HS-5 (cell line): Measurements from ENCODE around the gene KPNA2.
"Not testable (repeated sequence)": the region's sequence is repeated elsewhere in the genome, so short reads cannot be mapped to it uniquely, and the experiment has no call there.

Experiments
- DNase-seq: peaks from one replicate; pipeline ENCODE4 v3.0.0-alpha.2; 2012; ENCODE audit warnings: low read depth

KPNA2 gene

GRCh38 chr17:68020409-68020756 lies 15.2 kb upstream of the KPNA2 start:
- no peak for DNase-seq

- not testable (repeated sequence) for DNase-seq
These were observed 14.7 kb upstream of the KPNA2 start for GRCh38 chr17:68020791-68021190.

DNA sequence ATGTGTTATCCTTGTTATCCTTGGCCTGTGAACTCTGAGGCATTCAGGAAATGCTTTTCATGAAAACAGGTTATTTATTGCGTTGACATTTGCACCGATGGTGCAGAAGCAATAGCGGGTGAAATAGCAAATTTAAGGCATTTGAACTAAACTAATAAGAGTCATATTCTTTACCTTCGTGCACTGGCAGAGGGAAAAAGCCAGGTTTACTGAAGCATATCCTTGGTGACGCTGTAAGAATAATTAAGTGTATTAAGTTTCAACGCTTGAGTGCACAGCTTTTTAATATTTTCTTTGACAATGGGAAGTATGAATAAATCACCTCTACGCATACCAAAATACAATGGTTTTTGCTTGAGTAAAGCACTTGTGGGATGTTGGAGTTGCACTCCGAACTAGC lies 13.6 kb upstream of the KPNA2 start:
- DNase-seq: no peak

- not testable (repeated sequence) for DNase-seq
These were observed 13.0 kb upstream of the KPNA2 start for GRCh38 chr17:68022547-68022946.

GRCh38 chr17:68029512-68030215 lies 5.9 kb upstream of the KPNA2 start:
- DNase-seq: no peak

DNA sequence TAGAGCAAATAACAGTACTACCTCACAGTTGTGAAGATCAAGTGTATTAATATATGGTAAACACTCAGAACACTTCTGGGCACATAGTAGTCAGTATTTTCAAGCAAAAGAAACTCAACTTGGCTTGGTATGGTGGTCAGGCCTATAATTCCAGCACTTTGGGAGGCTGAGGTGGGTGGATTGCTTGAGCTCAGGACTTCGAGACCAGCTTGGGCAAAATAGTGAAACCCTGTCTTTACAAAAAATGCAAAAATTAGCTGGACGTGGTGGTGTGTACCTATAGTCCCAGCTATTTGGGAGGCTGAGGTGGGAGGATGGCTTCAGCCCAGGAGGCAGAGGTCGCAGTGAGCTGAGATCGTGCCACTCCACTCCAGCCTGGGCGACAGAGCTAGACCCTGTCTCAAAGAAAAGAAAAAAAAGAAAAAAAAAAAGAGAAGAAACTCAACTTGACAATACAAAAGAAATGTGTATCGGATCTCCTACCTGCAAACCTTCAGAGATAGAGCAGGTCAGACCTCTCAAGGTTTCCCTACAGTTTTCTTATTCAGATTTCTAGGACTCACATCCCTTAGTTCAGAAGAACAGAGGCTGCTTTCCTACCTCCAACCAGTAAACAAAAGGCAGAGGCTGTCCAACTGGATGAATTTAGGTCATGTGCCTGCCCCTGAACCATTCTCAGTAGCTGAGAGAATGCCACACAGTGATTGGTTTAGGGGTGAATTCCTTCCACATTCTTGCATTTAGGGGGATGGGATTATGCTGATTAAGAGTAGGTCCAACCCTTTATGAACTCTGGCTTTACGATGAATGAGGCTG lies 1.7 kb upstream of the KPNA2 start:
- DNase-seq: no peak

- no peak for DNase-seq
These were observed 1.1 kb upstream of the KPNA2 start for GRCh38 chr17:68034452-68034776.

DNA sequence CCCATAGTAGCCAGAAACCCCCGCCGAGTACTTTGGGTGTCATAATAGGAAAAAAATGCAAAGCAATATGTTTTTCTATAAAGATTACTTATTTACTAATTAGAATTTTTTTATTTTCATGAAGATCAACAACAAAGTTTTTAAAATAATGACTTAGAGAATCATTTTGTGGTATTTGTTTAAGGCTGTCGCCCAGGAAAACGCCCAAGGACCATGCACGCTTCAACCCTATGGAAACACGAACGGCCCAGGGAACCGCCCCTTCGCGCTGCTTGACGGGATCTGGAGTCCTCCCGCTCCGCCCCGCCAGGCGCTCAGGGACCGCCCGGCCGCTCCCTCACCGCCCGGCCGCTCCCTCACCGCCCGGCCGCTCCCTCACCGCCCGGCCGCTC lies 408 bp upstream of the KPNA2 start:
- no peak for DNase-seq

GRCh38 chr17:68036304-68037147 lies 991 bp downstream of the KPNA2 start:
- no peak for DNase-seq

DNA sequence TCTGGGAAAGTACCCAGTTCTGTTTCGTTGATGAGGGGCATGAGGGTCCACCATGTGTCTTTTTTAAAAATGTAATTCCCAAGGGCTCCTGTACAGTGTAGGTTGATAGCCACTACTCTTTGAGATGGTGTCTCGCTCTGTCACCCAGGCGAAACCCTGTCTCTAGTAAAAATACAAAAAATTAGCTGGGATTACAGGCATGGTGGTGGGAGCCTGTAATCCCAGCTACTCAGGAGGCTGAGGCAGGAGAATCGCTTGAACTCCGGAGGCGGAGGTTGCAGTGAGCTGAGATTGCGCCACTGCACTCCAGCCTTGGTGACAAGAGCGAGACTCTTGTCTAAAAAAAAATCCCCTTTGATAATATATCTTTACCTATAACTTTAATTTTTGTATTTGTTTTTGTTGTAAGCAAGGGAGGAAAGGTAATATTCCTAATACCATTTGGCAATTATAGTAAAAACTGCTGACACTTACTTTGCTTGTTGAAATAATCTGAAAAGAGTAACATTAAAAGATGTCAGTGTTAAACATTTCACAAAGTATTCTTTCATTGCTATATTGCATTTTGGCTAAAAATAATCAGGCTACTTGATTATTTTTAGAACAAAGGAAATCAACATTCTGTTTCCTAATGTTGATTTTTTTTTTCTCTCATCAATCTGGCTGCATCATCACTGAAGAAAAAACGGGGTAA lies 11.8 kb downstream of the KPNA2 start:
- DNase-seq: no peak

DNA sequence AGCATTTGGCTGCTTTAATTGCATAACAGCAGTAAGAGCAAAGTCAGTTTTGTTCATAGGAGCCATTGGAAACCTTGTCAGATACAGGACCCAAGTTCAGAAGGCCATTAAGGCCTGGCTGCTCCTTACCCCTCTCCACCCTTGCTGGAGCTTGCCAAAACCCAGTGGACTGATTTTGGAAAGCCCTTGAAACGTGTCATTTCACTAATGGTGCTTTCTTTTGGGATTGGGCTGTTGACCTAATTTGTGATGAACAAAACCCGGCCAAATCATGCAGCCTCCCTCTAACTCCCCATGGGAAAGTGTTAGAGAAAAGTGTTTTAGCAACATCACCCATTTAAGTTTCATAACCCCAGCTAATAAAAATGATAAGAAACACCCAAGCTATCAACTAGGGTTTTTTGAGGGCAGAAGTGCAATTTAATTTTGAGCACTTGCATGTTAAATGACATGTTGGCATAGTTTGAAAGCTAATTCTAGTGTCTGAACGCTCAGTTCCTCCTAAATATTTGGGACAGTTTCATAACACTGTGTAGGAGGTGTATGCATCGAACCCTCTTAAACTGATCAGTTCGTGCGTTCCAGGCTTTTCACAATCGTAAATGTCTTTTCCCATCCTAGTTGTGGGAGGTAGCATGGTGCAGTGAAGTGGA lies 12.5 kb downstream of the KPNA2 start:
- DNase-seq: not testable (repeated sequence)

DNA sequence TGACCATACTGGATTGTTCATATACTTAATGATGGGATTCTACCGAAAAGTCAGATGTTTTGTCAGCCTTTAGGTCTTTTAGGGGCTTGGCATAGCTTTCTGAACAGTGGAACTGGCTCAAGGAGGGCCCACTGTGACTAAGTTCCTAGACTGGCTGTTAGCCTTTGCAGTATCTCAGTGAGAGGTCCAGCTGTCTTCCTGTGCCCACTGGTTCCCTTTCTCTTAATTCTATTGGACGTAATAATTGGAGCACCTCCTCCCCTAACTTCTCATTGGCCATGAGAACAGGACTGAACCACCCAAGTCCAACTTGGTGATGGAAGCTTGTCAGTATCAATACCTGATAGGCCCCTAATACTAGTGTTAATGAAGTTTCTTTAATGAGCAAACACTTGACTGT lies 13.5 kb downstream of the KPNA2 start:
- no peak for DNase-seq

DNA sequence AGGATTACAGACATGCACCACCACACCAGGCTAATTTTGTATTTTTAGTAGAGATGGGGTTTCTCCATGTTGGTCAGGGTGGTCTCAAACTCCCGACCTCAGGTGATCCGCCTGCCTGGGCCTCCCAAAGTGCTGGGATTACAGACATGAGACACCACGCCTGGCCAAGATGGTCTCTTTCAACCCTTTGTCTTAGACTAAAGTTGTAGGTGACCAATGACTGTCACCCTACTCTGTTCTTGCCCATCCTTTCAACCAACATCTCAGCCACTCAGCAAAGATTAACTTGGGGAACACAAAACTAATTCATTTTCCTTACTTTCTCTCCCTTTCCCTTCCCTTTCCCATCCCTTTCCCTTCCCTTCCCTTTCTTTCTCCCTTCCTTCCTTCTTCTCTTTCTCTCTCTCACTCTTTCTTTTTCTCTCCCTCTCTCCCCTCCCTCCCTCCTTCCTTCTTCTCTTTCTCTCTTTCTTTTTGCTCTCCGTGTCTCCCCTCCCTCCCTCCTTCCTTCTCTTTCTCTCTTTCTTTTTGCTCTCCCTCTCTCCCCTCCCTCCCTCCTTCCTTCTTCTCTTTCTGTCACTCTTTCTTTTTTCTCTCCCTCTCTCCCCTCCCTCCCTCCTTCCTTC lies 14.4 kb downstream of the KPNA2 start:
- not testable (repeated sequence) for DNase-seq

DNA sequence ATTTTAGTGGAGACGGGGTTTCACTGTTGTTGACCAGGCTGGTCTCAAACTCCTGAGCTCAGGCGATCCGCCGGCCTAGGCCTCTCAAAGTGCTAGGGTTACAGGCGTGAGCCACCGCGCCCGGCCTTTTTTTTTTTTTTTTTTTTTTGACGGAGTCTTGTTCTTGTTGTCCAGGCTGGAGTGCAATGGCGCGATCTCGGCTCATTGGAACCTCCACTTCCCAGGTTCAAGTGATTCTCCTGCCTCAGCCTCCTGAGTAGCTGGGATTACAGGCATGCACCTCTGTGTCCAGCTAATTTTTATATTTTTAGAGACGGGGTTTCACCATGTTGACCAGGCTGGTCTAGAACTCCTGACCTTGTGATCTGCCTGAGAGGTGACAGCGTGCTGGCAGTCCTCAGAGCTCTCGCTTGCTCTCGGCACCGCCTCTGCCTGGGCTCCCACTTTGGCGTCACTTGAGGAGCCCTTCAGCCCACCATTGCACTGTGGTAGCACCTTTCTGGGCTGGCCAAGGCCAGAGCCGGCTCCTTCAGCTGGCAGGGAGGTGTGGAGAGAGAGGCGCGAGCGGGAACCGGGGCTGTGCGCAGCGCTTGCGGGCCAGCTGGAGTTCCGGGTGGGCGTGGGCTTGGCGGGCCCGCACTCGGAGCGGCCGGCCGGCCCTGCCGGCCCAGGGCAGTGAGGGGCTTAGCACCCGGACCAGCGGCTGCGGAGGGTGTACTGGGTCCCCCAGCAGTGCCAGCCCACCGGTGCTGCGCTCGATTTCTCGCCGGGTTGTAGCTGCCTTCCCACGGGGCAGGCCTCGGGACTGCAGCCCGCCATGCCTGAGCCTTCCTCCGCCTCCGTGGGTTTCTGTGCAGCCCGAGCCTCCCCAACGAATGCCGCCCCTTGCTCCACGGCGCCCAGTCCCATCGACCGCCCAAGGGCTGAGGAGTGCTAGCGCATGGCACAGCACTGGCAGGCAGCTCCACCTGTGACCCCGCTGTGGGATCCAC lies 16.1 kb downstream of the KPNA2 start:
- not testable (repeated sequence) for DNase-seq

DNA sequence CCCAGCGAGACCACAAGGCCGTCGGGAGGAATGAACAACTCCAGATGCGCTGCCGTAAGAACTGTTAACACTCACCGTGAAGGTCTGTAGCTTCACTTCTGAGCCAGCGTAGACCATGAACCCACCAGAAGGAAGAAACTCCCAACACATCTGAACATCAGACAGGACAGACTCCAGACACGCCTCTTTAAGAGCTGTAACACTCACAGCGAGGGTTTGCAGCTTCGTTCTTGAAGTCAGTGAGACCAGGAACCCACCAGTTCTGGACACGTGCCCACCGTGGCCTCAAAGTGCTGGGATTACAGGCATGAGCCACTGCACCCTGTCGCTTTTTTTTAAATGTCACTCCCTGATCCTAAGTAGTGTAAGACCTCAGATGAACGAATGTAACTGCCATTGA lies 17.3 kb downstream of the KPNA2 start:
- DNase-seq: no peak

- peak; percentile 89 for DNase-seq
These were observed 17.9 kb downstream of the KPNA2 start for GRCh38 chr17:68053231-68054013.

DNA sequence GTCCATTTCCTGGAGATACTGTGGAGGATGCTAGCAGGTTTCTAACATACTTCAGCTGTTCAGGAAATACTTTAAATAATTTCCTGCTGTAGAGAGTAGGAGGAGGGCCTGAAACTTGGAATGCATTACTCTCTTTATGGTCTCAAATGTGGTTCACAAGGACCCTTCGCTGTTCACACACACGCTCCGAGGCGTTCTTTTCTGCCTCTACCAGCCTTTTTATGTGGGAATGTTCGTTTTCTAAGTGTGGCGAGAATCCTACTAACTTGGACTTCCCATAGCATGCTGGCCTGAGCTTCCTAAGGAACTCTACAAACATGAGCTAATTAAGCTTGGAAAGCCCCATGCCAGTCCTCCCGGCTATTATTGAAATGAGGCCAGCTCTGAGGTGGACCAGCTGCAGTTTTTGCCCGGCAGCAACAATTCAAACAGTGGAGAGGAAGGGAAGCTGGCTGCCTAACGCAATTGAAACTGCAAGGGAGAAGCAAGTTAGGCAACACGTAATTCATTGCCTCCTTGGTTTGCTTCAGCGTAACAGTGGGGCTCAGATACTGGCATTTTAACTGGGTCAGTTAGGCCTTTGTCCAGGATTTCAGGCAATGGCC lies 18.9 kb downstream of the KPNA2 start:
- no peak for DNase-seq

DNA sequence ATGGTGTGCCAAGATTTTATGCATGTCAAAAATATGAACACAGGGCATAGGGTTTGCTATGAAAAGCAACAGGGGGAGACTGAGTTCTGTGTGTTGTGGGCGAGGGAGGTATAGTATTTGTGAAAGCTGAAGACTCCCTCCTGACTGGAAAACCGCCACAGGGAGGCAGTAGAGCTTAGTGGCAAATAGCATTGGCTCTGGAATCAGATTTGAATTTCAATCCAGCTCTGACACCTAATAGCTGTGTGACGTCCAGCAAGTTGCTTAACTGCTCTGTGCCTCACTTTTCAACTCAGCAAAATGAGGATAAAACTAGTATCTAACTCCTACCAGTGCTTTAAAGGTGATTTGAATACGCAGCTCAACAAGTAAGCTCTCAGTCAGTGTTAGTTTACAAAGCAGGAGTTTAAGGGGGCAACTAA lies 22.0 kb downstream of the KPNA2 start:
- no peak for DNase-seq

DNA sequence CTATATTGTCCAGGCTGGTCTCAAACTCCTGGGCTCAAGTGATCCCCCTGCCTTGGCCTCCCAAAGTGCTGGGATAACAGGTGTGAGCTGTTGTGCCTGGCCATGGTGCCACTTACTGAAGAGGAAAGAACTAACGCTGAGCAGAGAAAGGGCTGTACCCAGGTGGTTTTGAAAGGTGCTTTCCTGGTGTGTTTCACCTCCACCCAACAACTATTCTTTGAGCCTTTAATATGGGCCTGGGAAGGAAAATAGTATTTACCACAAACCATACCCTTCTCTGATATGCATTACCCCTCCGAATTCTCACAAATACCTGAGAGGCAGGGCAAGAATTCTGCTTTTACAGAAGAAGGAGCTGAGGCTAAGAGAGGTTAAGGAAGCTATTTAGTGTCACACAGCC lies 24.8 kb downstream of the KPNA2 start:
- no peak for DNase-seq
